IPS DF 19.7 (cell line): ENCODE results near the gene STAT5A.
"Not testable (repeated sequence)": the region's sequence is repeated elsewhere in the genome, so short reads cannot be mapped to it uniquely, and the experiment has no call there.

Source experiments
- DNase-seq: peaks from one replicate; pipeline ENCODE4 v3.0.0-alpha.2; 2013; ENCODE audit warnings: low read depth, low spot score

Gene STAT5A

DNA sequence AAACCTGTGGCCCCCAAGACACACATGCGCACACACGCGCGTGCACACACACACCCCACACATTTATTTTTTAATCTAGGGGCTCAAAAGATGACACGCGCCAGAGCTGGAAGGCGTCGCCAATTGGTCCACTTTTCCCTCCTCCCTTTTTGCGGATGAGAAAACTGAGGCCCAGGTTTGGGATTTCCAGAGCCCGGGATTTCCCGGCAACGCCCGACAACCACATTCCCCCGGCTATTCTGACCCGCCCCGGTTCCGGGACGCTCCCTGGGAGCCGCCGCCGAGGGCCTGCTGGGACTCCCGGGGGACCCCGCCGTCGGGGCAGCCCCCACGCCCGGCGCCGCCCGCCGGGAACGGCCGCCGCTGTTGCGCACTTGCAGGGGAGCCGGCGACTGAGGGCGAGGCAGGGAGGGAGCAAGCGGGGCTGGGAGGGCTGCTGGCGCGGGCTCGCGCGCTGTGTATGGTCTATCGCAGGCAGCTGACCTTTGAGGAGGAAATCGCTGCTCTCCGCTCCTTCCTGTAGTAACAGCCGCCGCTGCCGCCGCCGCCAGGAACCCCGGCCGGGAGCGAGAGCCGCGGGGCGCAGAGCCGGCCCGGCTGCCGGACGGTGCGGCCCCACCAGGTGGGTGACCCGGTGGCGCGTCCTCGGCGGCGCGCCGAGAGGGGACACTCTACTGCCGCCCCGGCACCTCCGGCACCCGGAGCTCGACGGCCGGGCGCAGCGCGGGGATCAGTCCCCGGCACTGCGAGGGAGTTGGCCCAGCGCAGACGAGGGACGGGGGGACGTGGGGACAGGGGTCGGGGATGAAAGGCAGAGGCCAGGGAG is at the start of gene STAT5A:
Gene STAT5A (plus strand): TSS at position 522 of the 826 bp plus-strand sequence. CDS start 914 bp downstream, outside the sequence.
- no peak for DNase-seq

DNA sequence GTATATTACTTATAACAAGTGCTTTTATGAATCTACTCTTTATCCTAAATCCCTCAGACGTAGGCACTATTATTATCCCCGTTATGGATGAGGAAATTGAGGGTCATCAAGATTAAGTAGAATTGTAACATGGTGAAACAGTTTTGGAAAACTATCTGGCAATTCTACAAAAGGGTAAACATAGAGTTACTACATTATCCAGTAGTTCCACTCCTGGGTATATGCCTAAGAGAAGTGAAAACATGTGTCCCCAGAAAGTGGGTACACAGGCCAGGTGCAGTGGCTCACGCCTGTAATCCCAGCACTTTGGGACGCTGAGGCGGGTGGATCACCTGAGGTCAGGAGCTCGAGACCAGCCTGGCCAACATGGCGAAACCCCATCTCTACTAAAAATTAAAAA is 48.7 kb upstream of the STAT5A start:
- not testable (repeated sequence) for DNase-seq

DNA sequence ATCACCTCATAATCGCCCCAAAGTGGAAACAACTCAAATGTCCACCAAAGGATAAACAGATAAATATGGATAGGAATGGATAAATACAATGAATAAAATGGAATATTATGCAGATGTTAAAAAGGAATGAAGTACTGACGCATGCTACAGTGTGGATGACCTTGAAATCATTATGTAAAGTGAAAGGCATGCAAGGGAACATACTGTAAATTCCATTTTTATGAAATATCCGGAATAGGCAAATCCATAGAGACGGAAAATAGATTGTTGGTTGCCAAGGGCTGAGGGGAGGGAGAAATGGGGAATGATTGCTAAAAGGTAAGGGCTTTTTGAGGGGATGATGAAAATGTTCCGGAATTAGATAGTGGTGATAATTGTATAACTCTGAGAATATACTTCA is 48.1 kb upstream of the STAT5A start:
- no peak for DNase-seq

DNA sequence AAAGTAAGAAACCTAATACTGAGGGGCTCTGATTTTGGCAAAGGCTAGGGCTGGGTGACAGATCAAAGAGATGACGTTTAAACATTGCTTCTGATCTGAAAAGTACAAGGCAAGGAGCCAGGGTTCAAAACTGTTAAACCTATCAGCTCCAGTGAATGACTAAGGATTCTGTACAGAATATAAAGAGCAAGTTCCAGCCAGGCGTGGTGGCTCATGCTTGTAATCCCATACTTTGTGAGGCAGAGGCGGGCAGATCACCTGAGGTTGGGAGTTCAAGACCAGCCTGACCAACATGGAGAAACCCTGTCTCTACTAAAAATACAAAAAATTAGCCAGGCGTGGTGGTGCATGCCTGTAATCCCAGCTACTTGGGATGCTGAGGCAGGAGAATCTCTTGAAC is 47.4 kb upstream of the STAT5A start:
- DNase-seq = not testable (repeated sequence)

DNA sequence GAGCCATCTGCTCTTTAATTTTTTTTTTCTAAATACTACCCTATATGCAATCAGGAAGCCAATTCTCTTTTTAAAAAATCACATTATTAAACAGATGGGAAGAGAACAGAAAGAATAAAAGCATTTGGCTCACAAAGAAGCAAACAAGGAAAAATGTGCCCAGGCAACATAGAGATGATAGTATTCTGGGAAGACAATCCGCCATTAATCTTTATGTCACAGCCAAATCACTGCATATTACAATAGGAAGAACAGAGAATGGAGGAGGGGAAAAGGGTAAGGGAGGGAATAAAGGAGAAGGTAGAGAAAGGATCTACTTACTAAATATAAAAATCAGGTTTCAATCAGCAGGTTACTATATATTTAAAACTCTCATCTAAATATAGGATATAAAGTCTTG is 46.4 kb upstream of the STAT5A start:
- DNase-seq = no peak

DNA sequence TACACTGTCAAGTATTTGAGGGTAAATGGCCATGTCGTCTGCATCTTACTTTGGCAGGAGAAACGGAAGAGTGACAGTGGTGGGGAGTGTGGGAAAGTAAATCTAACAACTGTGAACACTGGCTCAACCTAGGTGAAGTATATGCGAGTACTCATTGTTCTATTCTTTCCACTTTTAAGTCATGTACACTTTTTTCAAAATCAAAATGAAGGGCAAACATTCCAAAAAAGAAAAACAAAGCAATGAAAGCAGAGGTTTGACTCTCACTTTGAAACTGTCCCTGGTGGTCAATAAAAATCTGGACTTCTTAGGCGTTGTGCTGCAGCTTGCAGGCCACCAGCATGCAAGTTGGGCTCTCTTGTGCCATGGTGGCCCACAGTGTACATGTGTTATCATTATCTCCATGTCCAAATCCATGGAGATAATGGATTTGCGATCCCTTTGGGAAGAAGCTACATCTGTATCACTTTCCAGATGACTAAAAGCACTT is 44.8 kb upstream of the STAT5A start:
- DNase-seq = no peak

DNA sequence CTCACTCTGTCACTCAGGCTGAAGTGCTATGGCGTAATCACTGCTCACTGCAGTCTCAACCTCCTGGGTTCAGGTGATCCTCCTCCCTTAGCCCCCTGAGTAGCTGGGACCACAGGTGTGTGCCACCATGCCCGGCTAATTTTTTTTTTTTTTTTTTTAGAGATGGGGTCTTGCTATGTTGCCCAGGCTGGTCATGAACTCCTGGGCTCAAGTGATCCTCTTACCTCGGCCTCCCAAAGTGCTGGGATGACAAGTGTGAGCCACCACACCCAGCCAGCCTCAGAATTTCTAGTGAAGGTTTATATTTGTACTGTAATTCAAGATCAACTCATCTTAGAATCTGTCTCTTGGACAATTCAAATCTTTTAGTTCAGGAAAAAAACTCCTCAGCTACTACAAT is 44.2 kb upstream of the STAT5A start:
- not testable (repeated sequence) for DNase-seq

DNA sequence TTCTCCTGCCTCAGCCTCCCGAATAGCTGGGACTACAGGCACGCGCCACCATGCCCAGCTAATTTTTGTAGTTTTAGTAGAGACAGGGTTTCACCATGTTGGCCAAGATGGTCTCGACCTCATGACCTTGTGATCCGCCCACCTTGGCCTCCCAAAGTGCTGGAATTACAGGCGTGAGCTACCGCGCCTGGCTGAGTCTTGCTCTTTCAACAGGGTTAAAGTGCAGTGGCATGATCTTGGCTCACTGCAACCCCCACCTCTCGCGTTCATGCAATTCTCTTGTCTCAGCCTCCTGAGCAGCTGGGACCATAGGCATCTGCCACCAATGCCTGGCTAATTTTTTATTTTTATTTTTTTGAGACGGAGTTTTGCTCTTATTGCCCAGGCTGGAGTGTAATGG is 43.1 kb upstream of the STAT5A start:
- not testable (repeated sequence) for DNase-seq

DNA sequence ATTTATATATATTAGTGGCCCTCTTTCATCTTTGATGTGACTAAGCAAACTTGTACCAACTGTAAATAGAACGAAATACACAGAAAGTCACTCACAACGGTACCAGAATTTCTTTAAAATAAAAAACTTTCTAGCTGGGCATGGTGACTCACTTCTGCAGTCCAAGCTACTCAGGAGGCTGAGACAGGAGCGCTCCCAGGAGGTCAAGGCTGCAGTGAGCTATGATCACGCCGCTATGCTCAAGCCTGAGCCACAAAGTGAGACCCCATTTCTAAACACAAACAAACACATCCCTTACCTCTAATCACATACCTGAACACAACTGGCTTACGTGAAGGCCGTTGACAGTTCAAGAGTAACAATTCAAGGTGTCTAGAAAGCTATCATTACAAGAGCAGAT is 41.8 kb upstream of the STAT5A start:
- DNase-seq = no peak

DNA sequence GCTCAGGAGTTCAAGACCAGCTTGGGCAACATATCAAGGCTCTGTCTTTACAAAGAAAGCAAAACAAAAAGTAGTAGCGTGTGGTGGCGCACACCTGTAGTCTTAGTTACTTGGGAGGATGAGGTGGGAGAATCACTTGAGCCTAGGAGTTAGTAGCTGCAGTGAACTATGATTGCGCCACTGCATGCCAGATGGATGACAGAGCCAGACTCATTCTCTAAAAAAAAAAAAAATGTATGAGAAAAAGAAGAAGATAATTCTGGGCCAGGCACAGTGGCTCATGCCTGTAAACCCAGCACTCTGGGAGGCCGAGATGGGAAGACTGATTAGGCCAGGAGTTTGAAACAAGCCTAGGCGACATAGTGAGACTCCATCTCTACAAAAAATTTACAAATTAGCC is 40.6 kb upstream of the STAT5A start:
- no peak for DNase-seq

DNA sequence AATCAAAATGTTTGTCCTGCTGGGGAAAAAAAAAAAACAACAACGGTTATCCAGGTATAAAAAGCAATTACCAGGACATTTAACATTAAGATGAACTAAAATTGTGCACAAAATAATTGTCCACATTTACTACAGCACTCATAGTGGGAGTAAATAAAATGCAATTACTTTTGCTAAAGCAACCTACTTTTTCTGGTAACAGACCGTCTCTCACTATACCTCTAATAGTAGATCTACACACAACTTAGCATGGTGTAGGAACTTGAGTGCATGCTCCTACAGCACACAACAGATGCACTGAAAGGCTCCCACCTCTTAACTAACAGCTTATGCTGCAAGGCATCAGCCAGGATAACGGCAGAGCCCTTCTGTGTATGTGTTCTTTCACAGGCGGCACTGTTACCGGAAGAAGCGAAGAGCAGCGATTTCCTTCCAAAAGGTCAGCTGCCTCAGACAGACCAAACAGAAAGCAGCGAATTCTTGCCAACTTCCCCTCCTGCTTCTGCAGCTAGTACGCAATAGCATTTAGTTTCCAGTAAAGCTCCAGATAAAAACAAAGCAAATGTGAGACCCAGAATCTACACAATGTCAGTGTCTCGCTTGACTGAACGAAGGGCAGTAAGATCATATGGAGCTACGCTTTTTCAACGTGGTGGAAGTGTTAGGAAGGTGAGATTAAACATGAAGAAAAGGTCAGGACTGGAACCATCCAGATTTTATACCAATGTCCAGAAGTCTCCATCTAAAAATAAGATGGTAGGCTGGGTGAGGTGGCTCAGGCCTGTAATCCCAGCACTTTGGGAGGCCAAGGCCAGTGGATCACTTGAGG is 39.7 kb upstream of the STAT5A start:
- DNase-seq = no peak

DNA sequence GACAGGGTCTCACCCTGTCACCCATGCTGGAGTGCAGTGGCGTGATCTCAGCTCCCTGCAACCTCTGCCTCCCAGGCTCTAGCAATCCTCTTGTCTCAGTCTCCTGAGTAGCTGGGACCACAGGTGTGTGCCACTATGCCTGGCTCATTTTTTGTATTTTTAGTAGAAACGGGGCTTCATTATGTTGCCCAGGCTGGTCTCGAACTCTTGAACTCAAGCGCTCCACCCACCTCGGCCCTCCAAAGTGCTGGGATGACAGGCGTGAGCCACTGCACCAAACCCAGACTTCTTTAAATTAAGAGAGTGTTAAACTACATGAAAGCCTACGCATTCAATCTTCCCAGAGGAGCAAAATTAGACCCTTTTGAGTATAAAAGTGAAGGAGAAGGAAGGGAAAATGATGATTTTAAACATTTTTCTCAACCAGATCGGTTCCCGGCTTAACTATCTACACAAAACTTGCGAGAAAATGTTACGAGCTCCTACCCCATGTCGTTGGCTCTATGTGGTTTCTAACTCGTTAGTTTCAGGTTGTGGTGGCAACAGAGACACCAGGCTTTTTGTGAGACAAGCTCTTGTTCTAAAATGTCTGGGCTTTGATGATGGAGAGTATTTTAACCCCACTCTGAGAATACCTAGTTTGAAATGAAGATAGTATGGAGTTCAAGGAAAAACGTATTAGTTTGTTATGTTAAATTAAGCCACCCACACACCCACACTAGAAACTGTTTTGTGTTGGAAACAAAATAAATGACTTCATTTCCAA is 38.4 kb upstream of the STAT5A start:
- no peak for DNase-seq

DNA sequence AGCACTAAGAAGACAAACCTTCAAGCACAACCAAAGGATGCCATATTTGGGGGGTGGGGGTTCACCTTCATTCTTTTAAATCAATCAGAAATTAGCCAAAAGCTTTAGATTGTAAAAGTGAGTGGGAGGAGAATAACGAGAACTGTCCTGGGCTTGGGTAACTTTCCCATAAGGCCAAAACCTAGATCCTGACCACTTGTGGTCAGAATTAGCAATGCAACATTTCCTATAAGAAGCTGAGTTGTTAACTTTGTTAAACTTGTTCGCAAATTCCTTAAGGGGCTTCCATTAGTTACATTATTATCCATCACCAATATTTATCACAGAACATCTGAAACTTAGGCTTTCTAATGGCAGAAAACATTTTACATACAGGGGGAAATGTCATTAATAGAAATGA is 37.2 kb upstream of the STAT5A start:
- DNase-seq = no peak

DNA sequence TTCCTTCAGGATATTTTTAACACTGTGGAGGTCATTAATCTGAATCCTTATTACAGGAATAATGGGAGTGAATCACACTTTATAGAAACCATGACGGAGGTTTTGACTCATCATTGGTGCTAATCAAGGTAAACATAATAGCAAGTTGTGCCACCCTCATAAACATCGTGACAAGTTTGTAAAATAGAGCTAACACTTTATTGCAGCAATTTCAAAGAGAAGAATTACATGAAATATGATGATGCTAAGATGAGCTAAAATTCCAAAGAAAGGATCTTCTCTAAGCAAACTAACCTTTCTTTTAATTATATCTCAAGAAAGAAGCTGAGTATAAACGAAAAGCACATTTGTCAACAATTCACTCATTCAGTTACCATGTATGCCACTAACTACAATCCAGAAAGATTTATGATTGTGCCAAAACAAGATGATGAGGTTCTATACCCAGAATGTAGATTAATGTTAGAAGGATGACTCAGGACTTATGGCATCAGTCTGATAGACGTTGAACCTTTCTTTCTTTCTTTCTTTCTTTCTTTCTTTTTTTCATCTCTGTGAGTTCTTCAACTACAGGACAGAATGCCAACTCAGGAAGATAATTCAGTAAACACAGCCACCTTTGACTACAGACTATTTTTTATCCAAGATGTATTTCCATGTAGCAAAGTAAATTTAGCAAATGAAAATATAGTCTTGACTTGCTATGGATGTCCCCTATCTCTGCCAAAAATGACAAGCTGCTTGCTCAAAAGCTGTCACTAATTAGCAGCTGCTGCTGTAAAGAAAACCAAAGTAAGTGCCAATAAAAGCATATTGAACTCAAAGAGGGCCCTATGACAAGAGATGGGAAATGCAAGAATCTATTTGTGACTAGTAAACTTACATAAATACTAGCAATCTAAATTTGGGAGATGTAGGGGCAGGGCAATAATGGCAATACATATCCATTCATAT is 35.4 kb upstream of the STAT5A start:
- DNase-seq = no peak

DNA sequence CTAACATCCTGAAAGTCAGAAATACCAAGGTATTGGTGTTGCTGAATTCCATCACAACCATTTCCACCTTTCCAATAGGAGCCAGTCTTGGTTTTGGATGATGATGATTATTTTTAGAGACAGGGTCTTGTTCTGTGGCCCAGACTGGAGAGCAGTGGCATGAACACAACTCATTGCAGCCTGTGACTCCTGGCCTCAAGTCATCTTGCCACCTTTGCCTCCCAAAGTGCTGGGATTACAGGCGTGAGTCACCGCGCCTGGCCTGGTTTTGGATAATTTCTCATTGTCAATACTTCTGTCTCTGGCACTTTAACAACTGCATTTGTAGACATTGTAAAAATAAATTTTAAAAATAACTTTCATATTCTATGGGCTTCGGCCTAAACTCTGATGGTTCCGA is 34.7 kb upstream of the STAT5A start:
- DNase-seq = no peak

DNA sequence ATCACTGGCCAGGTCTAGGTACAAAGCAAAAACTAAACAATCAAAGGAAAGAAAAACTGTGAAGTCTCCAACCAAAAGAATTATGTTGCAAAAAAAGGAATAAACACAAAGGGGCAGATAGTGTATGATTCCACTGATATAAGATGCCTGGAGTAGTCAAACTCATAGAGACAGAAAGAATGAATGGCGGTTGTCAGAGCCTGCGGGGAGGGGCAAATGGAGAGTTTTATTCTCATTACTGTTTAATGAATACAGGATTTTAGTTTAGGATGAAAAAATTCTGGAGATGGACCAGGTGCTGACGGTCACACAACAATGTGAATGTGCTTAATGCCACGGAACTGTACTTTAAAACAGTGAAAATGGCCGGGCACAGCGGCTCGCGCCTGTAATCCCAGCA is 32.9 kb upstream of the STAT5A start:
- no peak for DNase-seq

DNA sequence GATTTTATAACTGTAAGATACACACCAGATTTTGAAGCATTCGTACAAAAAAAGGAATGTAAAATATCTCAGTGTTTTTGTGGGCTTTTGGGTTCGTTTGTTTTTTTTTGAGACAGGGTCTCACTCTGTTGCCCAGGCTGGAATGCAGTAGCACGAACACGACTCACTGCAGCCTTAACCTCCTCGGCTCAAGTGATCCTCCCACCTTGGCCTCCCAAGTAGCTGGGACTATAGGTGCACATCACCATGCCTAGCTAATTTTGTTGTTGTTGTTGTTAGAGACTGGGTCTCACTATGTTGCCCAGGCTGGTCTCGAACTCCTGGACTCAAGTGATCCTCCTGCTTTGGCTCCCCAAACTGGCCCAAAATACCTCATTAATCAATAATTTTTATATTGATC is 28.0 kb upstream of the STAT5A start:
- DNase-seq = no peak

DNA sequence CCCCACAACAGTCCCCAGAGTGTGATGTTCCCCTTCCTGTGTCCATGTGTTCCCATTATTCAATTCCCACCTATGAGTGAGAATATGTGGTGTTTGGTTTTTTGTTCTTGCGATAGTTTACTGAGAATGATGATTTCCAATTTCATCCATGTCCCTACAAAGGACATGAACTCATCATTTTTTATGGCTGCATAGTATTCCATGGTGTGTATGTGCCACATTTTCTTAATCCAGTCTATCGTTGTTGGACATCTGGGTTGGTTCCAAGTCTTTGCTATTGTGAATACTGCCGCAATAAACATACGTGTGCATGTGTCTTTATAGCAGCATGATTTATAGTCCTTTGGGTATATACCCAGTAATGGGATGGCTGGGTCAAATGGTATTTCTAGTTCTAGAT is 23.9 kb upstream of the STAT5A start:
- DNase-seq = not testable (repeated sequence)

DNA sequence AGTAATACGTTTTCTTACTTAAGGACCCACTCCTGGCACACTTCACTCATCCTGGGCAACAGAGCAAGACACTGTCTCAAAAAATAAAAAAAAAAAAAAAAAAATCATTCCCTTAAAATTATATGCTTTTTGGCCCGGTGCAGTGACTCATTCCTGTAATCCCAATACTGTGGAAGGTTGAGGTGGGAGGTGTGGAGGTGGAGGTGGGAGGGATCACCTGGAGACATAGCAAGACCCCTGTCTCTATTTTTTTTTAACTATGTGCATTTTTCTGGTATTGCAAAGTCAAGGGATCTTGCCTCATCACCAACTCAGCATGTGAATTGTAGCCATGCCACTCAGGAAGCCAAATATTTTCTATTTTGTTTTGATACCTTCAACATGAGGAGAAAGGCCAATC is 21.8 kb upstream of the STAT5A start:
- DNase-seq = no peak

DNA sequence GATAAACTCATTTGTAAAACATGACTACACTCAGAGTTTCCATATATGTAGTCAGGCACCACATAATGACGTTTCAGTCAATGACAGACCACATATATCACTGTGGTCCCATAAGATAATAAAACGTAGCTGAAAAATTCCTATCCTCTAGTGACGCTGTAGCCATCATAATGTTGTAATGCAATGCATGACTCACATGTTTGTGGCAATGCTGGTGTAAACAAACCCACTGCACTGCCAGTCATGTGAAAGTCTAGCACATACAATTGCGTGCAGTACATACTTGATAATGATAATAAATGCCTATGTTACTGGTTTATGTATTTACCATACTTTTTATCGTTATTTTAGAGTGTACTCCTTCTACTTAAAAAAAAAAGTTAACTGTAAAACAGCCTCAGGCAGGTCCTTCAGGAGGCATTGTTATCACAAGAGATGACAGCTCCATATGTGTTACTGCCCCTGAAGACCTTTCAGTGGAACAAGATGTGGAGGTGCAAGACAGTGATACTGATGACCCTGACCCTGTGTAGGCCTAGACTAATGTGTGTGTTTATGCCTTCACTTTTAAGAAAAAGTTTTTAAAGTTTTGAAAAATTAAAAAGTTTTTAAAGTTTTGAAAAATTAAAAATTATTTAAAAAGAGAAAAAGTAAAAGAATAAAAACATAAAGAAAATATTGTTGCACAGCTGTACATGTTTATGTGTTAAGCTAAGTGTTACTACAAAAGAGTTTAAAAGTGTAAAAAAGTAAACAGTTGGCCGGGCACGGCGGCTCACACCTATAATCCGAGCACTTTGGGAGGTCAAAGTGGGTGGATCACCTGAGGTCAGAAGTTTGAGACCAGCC is 21.2 kb upstream of the STAT5A start:
- DNase-seq = no peak
